ENCODE measurements around the gene MSANTD2. TPM values are rescaled to one million over a fixed set of nuclear protein-coding genes. Genes with fewer than 3 reads are reported as not detected.

Gene MSANTD2
- total RNA-seq, 1 donor from 2014 or later, result 18.7 TPM

- H3K4me3 Mint-ChIP-seq (ENCODE audit: unreplicated experiment), result no peak overlapping the region
- H3K27me3 ChIP-seq (ENCODE audit: insufficient read depth, low read length), result peaks cover 88% of the 10 kb centered on the region
Observed at GRCh38 chr11:124841840-124842239, 41.6 kb upstream of the MSANTD2 start.

GRCh38 chr11:124841201-124841600, 41.0 kb upstream of the MSANTD2 start:
- H3K4me1 Mint-ChIP-seq (ENCODE audit: low read depth, unreplicated experiment), result peaks cover 2% of the 10 kb centered on the region
- no peak for TF ChIP-seq EZH2 (IDR thresholded peaks at IDR 0.05; ENCODE audit: insufficient read depth, low read length)
- TF ChIP-seq CTCF (IDR thresholded peaks at IDR 0.05; ENCODE audit: insufficient read depth, low read depth, low read length), result no peak
- no peak overlapping the region for H3K4me3 ChIP-seq (ENCODE audit: insufficient read depth, low read depth, low read length)
- no peaks in the 10 kb centered on the region for H3K36me3 ChIP-seq (ENCODE audit: insufficient read depth, low read length)
- FAIRE-seq (no peak), DNase-seq (ENCODE audit: low read depth) (no peak)
- no peak overlapping the region for H3K4me2 ChIP-seq (ENCODE audit: low read length)
- no peak overlapping the region for H3K9ac ChIP-seq (ENCODE audit: low read length)
- no peaks in the 10 kb centered on the region for H3K36me3 Mint-ChIP-seq (ENCODE audit: low read depth, unreplicated experiment)
- H3K9me3 ChIP-seq (ENCODE audit: insufficient read depth, low read depth, low read length), result peaks cover 6% of the 10 kb centered on the region
- H3K79me2 ChIP-seq (ENCODE audit: insufficient read depth, low read length), result no peaks in the 10 kb centered on the region
- no peak overlapping the region for H3K4me3 Mint-ChIP-seq (ENCODE audit: unreplicated experiment)
- H4K20me1 ChIP-seq (ENCODE audit: insufficient read depth, low read length), result no peaks in the 10 kb centered on the region
- peaks cover 3% of the 10 kb centered on the region for H3K9me3 Mint-ChIP-seq (ENCODE audit: unreplicated experiment)
- H2AFZ ChIP-seq (ENCODE audit: low read depth, low read length), result no peak overlapping the region
- no peak overlapping the region for H3K27ac ChIP-seq (ENCODE audit: low read depth, low read length)
- peaks cover 18% of the 10 kb centered on the region for H3K4me1 ChIP-seq (ENCODE audit: insufficient read depth, low read length)
- H3K27ac Mint-ChIP-seq (ENCODE audit: unreplicated experiment), result no peak overlapping the region
- peaks cover 82% of the 10 kb centered on the region for H3K27me3 ChIP-seq (ENCODE audit: insufficient read depth, low read length)
- peaks cover 79% of the 10 kb centered on the region for H3K27me3 Mint-ChIP-seq (ENCODE audit: low read depth, unreplicated experiment)

More at GRCh38 chr11:124841840-124842239, 41.6 kb upstream of the MSANTD2 start:
- H3K9me3 Mint-ChIP-seq (ENCODE audit: unreplicated experiment), result peaks cover 3% of the 10 kb centered on the region
- Histone ChIP-seq H3K4me1 (ENCODE audit: insufficient read depth, low read length) (peaks cover 16% of the 10 kb centered on the region), H3K4me3 (ENCODE audit: insufficient read depth, low read depth, low read length) (no peak overlapping the region), H2AFZ (ENCODE audit: low read depth, low read length) (no peak overlapping the region), H3K4me2 (ENCODE audit: low read length) (no peak overlapping the region), H3K79me2 (ENCODE audit: insufficient read depth, low read length) (no peaks in the 10 kb centered on the region), H3K9me3 (ENCODE audit: insufficient read depth, low read depth, low read length) (peaks cover 6% of the 10 kb centered on the region), H3K36me3 (ENCODE audit: insufficient read depth, low read length) (no peaks in the 10 kb centered on the region), H4K20me1 (ENCODE audit: insufficient read depth, low read length) (no peaks in the 10 kb centered on the region), H3K27ac (ENCODE audit: low read depth, low read length) (no peak overlapping the region), H3K9ac (ENCODE audit: low read length) (no peak overlapping the region)
- H3K36me3 Mint-ChIP-seq (ENCODE audit: low read depth, unreplicated experiment), result no peaks in the 10 kb centered on the region
- H3K4me1 Mint-ChIP-seq (ENCODE audit: low read depth, unreplicated experiment), result peaks cover 2% of the 10 kb centered on the region
- H3K27ac Mint-ChIP-seq (ENCODE audit: unreplicated experiment), result no peak overlapping the region
- TF ChIP-seq CTCF (IDR thresholded peaks at IDR 0.05; ENCODE audit: insufficient read depth, low read depth, low read length), result no peak
- no peak for TF ChIP-seq EZH2 (IDR thresholded peaks at IDR 0.05; ENCODE audit: insufficient read depth, low read length)
- FAIRE-seq (no peak), DNase-seq (ENCODE audit: low read depth) (no peak)
- H3K27me3 Mint-ChIP-seq (ENCODE audit: low read depth, unreplicated experiment), result peaks cover 86% of the 10 kb centered on the region

GRCh38 chr11:124840666-124841065, 40.5 kb upstream of the MSANTD2 start:
- DNase-seq (ENCODE audit: low read depth), result no peak
- H3K27ac Mint-ChIP-seq (ENCODE audit: unreplicated experiment), result no peak overlapping the region
- no peak for FAIRE-seq
- no peaks in the 10 kb centered on the region for H4K20me1 ChIP-seq (ENCODE audit: insufficient read depth, low read length)
- H3K9ac ChIP-seq (ENCODE audit: low read length), result no peak overlapping the region
- no peaks in the 10 kb centered on the region for H3K36me3 ChIP-seq (ENCODE audit: insufficient read depth, low read length)
- peaks cover 77% of the 10 kb centered on the region for H3K27me3 ChIP-seq (ENCODE audit: insufficient read depth, low read length)
- peaks cover 6% of the 10 kb centered on the region for H3K9me3 ChIP-seq (ENCODE audit: insufficient read depth, low read depth, low read length)
- no peak overlapping the region for H2AFZ ChIP-seq (ENCODE audit: low read depth, low read length)
- H3K79me2 ChIP-seq (ENCODE audit: insufficient read depth, low read length), result no peaks in the 10 kb centered on the region
- no peak overlapping the region for H3K27ac ChIP-seq (ENCODE audit: low read depth, low read length)
- H3K4me2 ChIP-seq (ENCODE audit: low read length), result no peak overlapping the region
- no peak overlapping the region for H3K4me3 ChIP-seq (ENCODE audit: insufficient read depth, low read depth, low read length)
- H3K4me1 Mint-ChIP-seq (ENCODE audit: low read depth, unreplicated experiment), result peaks cover 2% of the 10 kb centered on the region
- H3K9me3 Mint-ChIP-seq (ENCODE audit: unreplicated experiment), result peaks cover 3% of the 10 kb centered on the region
- no peak for TF ChIP-seq EZH2 (IDR thresholded peaks at IDR 0.05; ENCODE audit: insufficient read depth, low read length)
- TF ChIP-seq CTCF (IDR thresholded peaks at IDR 0.05; ENCODE audit: insufficient read depth, low read depth, low read length), result no peak
- no peak overlapping the region for H3K4me3 Mint-ChIP-seq (ENCODE audit: unreplicated experiment)
- H3K36me3 Mint-ChIP-seq (ENCODE audit: low read depth, unreplicated experiment), result no peaks in the 10 kb centered on the region
- H3K27me3 Mint-ChIP-seq (ENCODE audit: low read depth, unreplicated experiment), result peaks cover 74% of the 10 kb centered on the region
- peaks cover 20% of the 10 kb centered on the region for H3K4me1 ChIP-seq (ENCODE audit: insufficient read depth, low read length)
